ENCODE results near the gene RAB24. TPM values are rescaled to one million over a fixed set of nuclear protein-coding genes. Genes with fewer than 3 reads are reported as not detected.

Gene RAB24
- total and polyA plus RNA-seq, 9 donors, result 17.0 to 40.4 (median 26.8) TPM

DNA sequence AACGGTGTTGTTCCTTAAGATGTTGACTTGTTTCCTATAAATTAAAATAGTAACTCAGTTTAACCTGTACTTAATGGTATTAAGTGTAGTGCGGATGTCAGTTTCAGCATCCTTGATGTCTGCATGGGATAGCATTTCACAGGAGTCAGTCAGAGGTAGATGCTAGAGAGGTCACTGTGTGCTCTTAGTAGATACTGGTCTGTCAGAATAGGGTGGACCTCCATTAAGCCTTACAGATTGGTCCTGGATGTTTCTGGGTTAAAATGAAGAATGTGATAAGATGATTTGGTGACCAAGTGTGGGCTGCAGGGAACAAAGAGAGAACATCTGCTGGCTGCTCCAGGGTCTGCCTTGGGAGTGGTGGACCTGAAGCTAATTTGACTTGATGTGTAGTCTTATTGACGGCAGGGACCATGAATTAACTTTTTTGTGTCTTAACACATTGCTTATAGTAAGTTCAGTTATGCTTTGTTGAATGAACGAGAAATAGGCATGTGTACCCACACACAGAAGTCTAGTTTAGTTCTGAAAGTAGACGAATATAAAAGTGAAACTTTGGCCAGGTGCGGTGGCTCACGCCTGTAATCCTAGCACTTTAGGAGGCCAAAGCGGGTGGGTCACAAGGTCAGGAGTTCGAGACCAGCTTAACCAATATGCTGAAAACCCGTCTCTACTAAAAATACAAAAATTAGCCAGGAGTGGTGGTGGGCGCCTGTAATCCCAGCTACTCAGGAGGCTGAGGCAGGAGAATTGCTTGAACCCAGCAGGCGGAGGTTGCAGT is 12.5 kb downstream of the RAB24 start:
- DNase-seq, result no peak
- no peaks in the 10 kb centered on the region for H3K36me3 ChIP-seq
- H3K27ac ChIP-seq, result no peak overlapping the region
- no peaks in the 10 kb centered on the region for H3K4me1 ChIP-seq (ENCODE audit: insufficient read depth)
- H3K9me3 ChIP-seq, result no peaks in the 10 kb centered on the region
- TF ChIP-seq EP300 (IDR thresholded peaks at IDR 0.05) (no peak), POLR2A (IDR thresholded peaks at IDR 0.05) (no peak)
- TF ChIP-seq, protein P1, sequence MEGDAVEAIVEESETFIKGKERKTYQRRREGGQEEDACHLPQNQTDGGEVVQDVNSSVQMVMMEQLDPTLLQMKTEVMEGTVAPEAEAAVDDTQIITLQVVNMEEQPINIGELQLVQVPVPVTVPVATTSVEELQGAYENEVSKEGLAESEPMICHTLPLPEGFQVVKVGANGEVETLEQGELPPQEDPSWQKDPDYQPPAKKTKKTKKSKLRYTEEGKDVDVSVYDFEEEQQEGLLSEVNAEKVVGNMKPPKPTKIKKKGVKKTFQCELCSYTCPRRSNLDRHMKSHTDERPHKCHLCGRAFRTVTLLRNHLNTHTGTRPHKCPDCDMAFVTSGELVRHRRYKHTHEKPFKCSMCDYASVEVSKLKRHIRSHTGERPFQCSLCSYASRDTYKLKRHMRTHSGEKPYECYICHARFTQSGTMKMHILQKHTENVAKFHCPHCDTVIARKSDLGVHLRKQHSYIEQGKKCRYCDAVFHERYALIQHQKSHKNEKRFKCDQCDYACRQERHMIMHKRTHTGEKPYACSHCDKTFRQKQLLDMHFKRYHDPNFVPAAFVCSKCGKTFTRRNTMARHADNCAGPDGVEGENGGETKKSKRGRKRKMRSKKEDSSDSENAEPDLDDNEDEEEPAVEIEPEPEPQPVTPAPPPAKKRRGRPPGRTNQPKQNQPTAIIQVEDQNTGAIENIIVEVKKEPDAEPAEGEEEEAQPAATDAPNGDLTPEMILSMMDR (IDR thresholded peaks at IDR 0.05), result no peak
- intact Hi-C loops (cut with DNase I), result no loop called here
- H3K4me3 ChIP-seq, result no peak overlapping the region
- no peaks in the 10 kb centered on the region for H3K27me3 ChIP-seq
- WGBS, 3 donors, result 93 to 94% (median 93%) methylated on average over 12 of the region's 12 CpGs

DNA sequence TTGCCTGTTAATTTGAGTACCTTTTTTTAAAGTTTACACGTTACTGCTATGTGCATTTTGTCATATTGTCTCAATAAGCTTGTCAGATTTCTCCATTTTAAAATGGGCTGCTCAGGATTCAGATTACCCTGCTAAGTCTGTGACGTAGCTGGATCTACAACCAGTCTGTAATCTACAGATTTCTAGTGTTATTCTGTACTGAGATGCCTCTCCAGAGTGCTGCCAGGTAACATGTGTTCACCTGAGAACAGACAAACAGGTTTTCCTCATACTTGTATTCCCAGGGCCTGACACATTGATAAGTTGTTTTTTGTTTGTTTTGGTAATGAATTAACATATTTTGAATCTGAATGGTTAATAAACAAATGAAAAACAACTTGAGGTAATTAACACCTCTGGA is 15.3 kb downstream of the RAB24 start:
- H3K4me3 ChIP-seq, result no peak overlapping the region
- no peak for DNase-seq
- no peaks in the 10 kb centered on the region for H3K9me3 ChIP-seq
- no peak overlapping the region for H3K27ac ChIP-seq
- TF ChIP-seq EP300 (IDR thresholded peaks at IDR 0.05), result no peak
- TF ChIP-seq POLR2A (IDR thresholded peaks at IDR 0.05), result no peak
- TF ChIP-seq, protein P1 (IDR thresholded peaks at IDR 0.05), result no peak
- H3K27me3 ChIP-seq, result no peaks in the 10 kb centered on the region
- intact Hi-C loops (cut with DNase I), result no loop called here
- H3K36me3 ChIP-seq, result no peaks in the 10 kb centered on the region
- 76 to 88% (median 87%) methylated on average over 2 of the region's 2 CpGs for WGBS, 3 donors
- no peaks in the 10 kb centered on the region for H3K4me1 ChIP-seq (ENCODE audit: insufficient read depth)

DNA sequence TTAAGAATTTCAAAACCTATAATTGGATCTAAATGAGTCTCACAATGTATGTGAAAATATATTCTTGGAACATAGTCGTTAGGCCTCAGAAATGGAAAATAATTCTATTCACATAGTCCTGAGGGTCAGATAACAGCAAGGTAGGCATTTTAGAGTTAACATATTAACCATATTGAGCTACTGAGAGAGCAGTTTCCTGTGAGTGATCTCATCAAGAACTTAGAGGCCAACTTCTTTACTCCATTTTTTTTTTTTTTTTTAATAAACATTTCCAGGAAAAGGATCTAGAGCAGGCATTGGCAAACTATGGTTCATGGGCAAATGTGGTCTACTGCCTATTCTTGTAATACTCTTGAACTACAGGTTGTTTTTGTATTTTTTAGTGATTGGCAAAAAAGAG is 26.6 kb downstream of the RAB24 start:
- Histone ChIP-seq H3K4me1 (ENCODE audit: insufficient read depth) (no peaks in the 10 kb centered on the region), H3K9me3 (no peaks in the 10 kb centered on the region), H3K4me3 (no peak overlapping the region), H3K27me3 (no peaks in the 10 kb centered on the region), H3K36me3 (no peaks in the 10 kb centered on the region), H3K27ac (no peak overlapping the region)
- 39 to 49% (median 41%) methylated on average over 1 of the region's 1 CpG for WGBS, 3 donors
- TF ChIP-seq POLR2A (IDR thresholded peaks at IDR 0.05) (no peak), EP300 (IDR thresholded peaks at IDR 0.05) (no peak)
- TF ChIP-seq, protein P1 (IDR thresholded peaks at IDR 0.05), result no peak
- intact Hi-C loops (cut with DNase I), result no loop called here
- no peak for DNase-seq

DNA sequence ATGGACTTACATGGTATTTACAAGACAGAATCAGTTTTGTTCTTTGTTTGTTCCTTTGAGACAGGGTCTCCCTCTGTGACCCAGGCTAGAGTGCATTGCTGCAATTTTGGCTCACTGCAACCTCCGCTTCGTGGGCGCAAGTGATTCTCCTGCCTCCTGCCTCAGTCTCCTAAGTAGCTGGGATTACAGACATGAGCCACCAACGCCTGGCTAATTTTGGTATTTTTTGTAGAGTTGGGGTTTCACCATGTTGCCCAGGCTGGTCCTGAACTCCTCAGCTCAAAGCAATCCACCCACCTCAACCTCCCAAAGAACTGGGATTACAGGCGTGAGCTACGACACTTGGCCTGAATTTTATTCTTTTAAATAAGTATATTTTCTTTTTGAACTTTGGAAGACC is 27.6 kb downstream of the RAB24 start:
- intact Hi-C loops (cut with DNase I), result no loop called here
- 77 to 91% (median 85%) methylated on average over 6 of the region's 6 CpGs for WGBS, 3 donors

More for the DNA sequence above, 27.6 kb downstream of the RAB24 start:
- TF ChIP-seq POLR2A (IDR thresholded peaks at IDR 0.05) (no peak), EP300 (IDR thresholded peaks at IDR 0.05) (no peak)
- TF ChIP-seq, protein P1 (IDR thresholded peaks at IDR 0.05), result no peak
- no peaks in the 10 kb centered on the region for H3K27me3 ChIP-seq
- no peak for DNase-seq
- H3K4me3 ChIP-seq, result no peak overlapping the region
- no peaks in the 10 kb centered on the region for H3K9me3 ChIP-seq
- H3K4me1 ChIP-seq (ENCODE audit: insufficient read depth), result no peaks in the 10 kb centered on the region
- H3K27ac ChIP-seq, result no peak overlapping the region
- H3K36me3 ChIP-seq, result no peaks in the 10 kb centered on the region
